OCI-LY7 (cell line): Measurements from ENCODE around the gene NPAP1. TPM values are rescaled to one million over a fixed set of nuclear protein-coding genes. Genes with fewer than 3 reads are reported as not detected.
"Not testable (repeated sequence)": the region's sequence is repeated elsewhere in the genome, so short reads cannot be mapped to it uniquely, and the experiment has no call there.

ENCODE experiments used
- BruUV-seq: library from RNA; stranded (reverse); fragments of 400-500 nt; replicated peaks from 2 replicates; lab custom pipeline; 2021; lab: Mats Ljungman, UMichigan
- CTCF ChIA-PET: fragments of 300-600 bp; sonication (Branson Sonifier 250); formaldehyde crosslinking; loops from one replicate; lab custom pipeline; 2022; ENCODE audit warnings: antibody characterized with exemption; ENCODE audit not compliant: unreplicated experiment; lab: Charles Lee
- POLR2A ChIA-PET: fragments of 300-600 bp; sonication (Branson Sonifier 250); formaldehyde crosslinking; loops from one replicate; lab custom pipeline; 2022; ENCODE audit warnings: antibody characterized with exemption; lab: Charles Lee
- DNase-seq: peaks from one replicate; pipeline ENCODE4 v3.0.0-alpha.2; 2015; ENCODE audit warnings: low spot score
- H2AFZ ChIP-seq: fragments of 200-600 bp; sonication (generic), shearing (Covaris generic); 2 replicates; pipeline ENCODE4 v1.6.1; 2014; ENCODE audit warnings: mild to moderate bottlenecking, antibody characterized with exemption, low read length, moderate library complexity
- H3K27ac ChIP-seq: fragments of 200-600 bp; sonication (generic); 2 replicates; pipeline ENCODE4 v1.5.1; 2014; ENCODE audit warnings: mixed run types, low read depth, mild to moderate bottlenecking, moderate library complexity, low read length, inconsistent platforms; ENCODE audit not compliant: poor library complexity, severe bottlenecking
- H3K36me3 ChIP-seq: fragments of 200-600 bp; sonication (generic); 2 replicates; pipeline ENCODE4 v1.6.1; 2014; ENCODE audit warnings: mild to moderate bottlenecking, antibody characterized with exemption, low read length, moderate library complexity, mixed read lengths; ENCODE audit not compliant: insufficient read depth
- H3K4me1 ChIP-seq: fragments of 200-600 bp; sonication (generic); 2 replicates; pipeline ENCODE4 v1.5.1; 2014; ENCODE audit warnings: mild to moderate bottlenecking, low read length; ENCODE audit not compliant: insufficient read depth, poor library complexity, severe bottlenecking
- H3K4me2 ChIP-seq: fragments of 200-600 bp; sonication (generic); 2 replicates; pipeline ENCODE4 v1.6.1; 2014; ENCODE audit warnings: mild to moderate bottlenecking, low read length
- H3K4me3 ChIP-seq: fragments of 200-600 bp; sonication (generic); 2 replicates; pipeline ENCODE4 v1.5.1; 2014; ENCODE audit warnings: mild to moderate bottlenecking, low read depth, low read length; ENCODE audit not compliant: poor library complexity, severe bottlenecking
- H3K79me2 ChIP-seq: fragments of 200-600 bp; sonication (generic); 2 replicates; pipeline ENCODE4 v1.6.1; 2016; ENCODE audit warnings: low read depth, mild to moderate bottlenecking, low read length, moderate library complexity, mixed read lengths; ENCODE audit not compliant: insufficient read depth
- H3K9me2 ChIP-seq: fragments of 200-600 bp; sonication (generic); 2 replicates; pipeline ENCODE4 v1.6.1; 2016; ENCODE audit warnings: mild to moderate bottlenecking, low read length, mixed read lengths; ENCODE audit not compliant: insufficient read depth
- H3K9me3 ChIP-seq: fragments of 200-600 bp; sonication (generic); 2 replicates; pipeline ENCODE4 v1.6.1; 2014; ENCODE audit warnings: mild to moderate bottlenecking, mixed run types, low read length, mixed read lengths
- H4K20me1 ChIP-seq: fragments of 200-600 bp; sonication (generic); 2 replicates; pipeline ENCODE4 v1.6.1; 2014; ENCODE audit warnings: mild to moderate bottlenecking, antibody characterized with exemption, low read length, moderate library complexity, mixed read lengths; ENCODE audit not compliant: insufficient read depth
- CTCF ChIP-seq: fragments of 200-600 bp; sonication (generic); conservative IDR thresholded peaks from 2 replicates; pipeline ENCODE4 v1.5.1; 2014; ENCODE audit warnings: mild to moderate bottlenecking, antibody characterized with exemption, low read length, moderate library complexity, mixed read lengths
- EZH2phosphoT487 ChIP-seq: fragments of 200-600 bp; sonication (generic); IDR thresholded peaks from 2 replicates; pipeline ENCODE4 v1.6.1; 2018; ENCODE audit warnings: low read depth, borderline replicate concordance, mild to moderate bottlenecking, mixed run types, antibody characterized with exemption, low read length, moderate library complexity, mixed read lengths
- intact Hi-C: fragments of 100-400 bp; cut with micrococcal nuclease; formaldehyde crosslinking; loops from one replicate; pipeline ENCODE4 v1.10.0; 2022; ENCODE audit not compliant: unreplicated experiment
- total RNA-seq, 2 experiments: library from RNA; depleted of rRNA in 1 of 2; stranded (reverse); fragments of >200 nt in 1 of 2; shearing (Covaris generic) in 1 of 2; gene quantifications; 2 replicates each; pipeline ENCODE4 v1.2.3, GENCODE V29; 2014 to 2022

The NPAP1 gene
- total RNA-seq, 2 experiments from 2014 or later = not detected

GRCh38 chr15:24633082-24633481 lies 42.5 kb upstream of the NPAP1 start:
- no peak for DNase-seq
- intact Hi-C loops = no loop called here
- Histone ChIP-seq H3K4me3 (no peak overlapping the region), H3K4me2 (no peak overlapping the region), H3K4me1 (no peaks in the 10 kb centered on the region), H3K9me2 (no peaks in the 10 kb centered on the region), H3K27ac (no peak overlapping the region), H3K9me3 (no peaks in the 10 kb centered on the region), H2AFZ (no peak overlapping the region), H3K79me2 (no peaks in the 10 kb centered on the region), H3K36me3 (no peaks in the 10 kb centered on the region), H4K20me1 (no peaks in the 10 kb centered on the region)
- POLR2A ChIA-PET = interaction anchor here (0.6 kb wide), 1 partner anchor 17 kb away, joined by 3 read pairs; no protein-coding TSS in a partner anchor
- CTCF ChIA-PET = no interaction called here
- TF ChIP-seq EZH2phosphoT487 = no peak
- no TSS peak for BruUV-seq

GRCh38 chr15:24639412-24639811 lies 36.2 kb upstream of the NPAP1 start:
- H4K20me1 ChIP-seq, POLR2A ChIA-PET, H3K9me3 ChIP-seq, CTCF ChIA-PET, H3K4me2 ChIP-seq, H3K27ac ChIP-seq, H3K4me3 ChIP-seq, intact Hi-C loops, H3K9me2 ChIP-seq, DNase-seq, H2AFZ ChIP-seq, H3K79me2 ChIP-seq, H3K36me3 ChIP-seq, H3K4me1 ChIP-seq, BruUV-seq: not testable (repeated sequence)

GRCh38 chr15:24645627-24646026 lies 29.9 kb upstream of the NPAP1 start:
- Histone ChIP-seq H3K27ac (no peak overlapping the region), H2AFZ (no peak overlapping the region), H3K36me3 (no peaks in the 10 kb centered on the region), H3K4me3 (no peak overlapping the region), H3K9me2 (no peaks in the 10 kb centered on the region), H3K9me3 (no peaks in the 10 kb centered on the region), H3K4me2 (no peak overlapping the region), H4K20me1 (no peaks in the 10 kb centered on the region), H3K79me2 (no peaks in the 10 kb centered on the region), H3K4me1 (no peaks in the 10 kb centered on the region)
- TF ChIP-seq CTCF (no peak), EZH2phosphoT487 (no peak)
- ChIA-PET CTCF (no interaction called here), POLR2A (no interaction called here)
- intact Hi-C loops = no loop called here
- BruUV-seq = no TSS peak
- DNase-seq = no peak

- Histone ChIP-seq H4K20me1 (no peaks in the 10 kb centered on the region), H3K4me2 (no peak overlapping the region), H3K4me1 (no peaks in the 10 kb centered on the region), H3K9me2 (no peaks in the 10 kb centered on the region), H2AFZ (no peak overlapping the region), H3K9me3 (no peaks in the 10 kb centered on the region), H3K36me3 (no peaks in the 10 kb centered on the region), H3K79me2 (no peaks in the 10 kb centered on the region), H3K4me3 (no peak overlapping the region), H3K27ac (no peak overlapping the region)
- TF ChIP-seq EZH2phosphoT487 = no peak
- TF ChIP-seq CTCF = no peak
- intact Hi-C loops = no loop called here
- DNase-seq = no peak
- ChIA-PET POLR2A (no interaction called here), CTCF (no interaction called here)
- no TSS peak for BruUV-seq
These were observed 16.0 kb upstream of the NPAP1 start for GRCh38 chr15:24659622-24660021.
